Measurements from ENCODE around the gene ETFA. TPM values are rescaled to one million over a fixed set of nuclear protein-coding genes. Genes with fewer than 3 reads are reported as not detected.

ETFA gene
- polyA plus RNA-seq, 4 donors, result 152 to 172 (median 165) TPM

GRCh38 chr15:76340803-76341365, 29.6 kb upstream of the ETFA start:
- peak in 1 of 4 donors; percentile 25 for DNase-seq (ENCODE audit: low read depth in 4 of 4, low spot score in 2 of 4)

DNA sequence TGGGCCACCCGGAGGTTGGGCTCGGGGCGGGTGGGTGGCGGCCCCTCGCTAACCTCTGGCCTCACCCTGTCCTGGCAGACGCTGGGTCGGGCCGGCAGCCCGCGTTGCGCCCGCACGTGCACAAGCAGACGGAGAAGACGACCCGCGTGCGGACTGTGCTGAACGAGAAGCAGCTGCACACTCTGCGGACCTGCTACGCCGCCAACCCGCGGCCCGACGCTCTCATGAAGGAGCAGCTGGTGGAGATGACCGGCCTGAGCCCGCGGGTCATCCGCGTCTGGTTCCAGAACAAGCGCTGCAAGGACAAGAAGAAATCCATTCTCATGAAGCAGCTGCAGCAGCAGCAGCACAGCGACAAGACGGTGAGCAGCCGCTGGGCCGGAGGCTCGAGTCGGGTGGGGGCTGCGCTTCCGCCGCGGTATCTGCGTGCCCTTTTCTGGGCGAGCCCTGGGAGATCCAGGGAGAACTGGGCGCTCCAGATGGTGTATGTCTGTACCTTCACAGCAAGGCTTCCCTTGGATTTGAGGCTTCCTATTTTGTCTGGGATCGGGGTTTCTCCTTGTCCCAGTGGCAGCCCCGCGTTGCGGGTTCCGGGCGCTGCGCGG, 29.0 kb upstream of the ETFA start:
- DNase-seq (ENCODE audit: low read depth in 4 of 4, low spot score in 2 of 4), result peak in 1 of 4 donors; percentile 41

DNA sequence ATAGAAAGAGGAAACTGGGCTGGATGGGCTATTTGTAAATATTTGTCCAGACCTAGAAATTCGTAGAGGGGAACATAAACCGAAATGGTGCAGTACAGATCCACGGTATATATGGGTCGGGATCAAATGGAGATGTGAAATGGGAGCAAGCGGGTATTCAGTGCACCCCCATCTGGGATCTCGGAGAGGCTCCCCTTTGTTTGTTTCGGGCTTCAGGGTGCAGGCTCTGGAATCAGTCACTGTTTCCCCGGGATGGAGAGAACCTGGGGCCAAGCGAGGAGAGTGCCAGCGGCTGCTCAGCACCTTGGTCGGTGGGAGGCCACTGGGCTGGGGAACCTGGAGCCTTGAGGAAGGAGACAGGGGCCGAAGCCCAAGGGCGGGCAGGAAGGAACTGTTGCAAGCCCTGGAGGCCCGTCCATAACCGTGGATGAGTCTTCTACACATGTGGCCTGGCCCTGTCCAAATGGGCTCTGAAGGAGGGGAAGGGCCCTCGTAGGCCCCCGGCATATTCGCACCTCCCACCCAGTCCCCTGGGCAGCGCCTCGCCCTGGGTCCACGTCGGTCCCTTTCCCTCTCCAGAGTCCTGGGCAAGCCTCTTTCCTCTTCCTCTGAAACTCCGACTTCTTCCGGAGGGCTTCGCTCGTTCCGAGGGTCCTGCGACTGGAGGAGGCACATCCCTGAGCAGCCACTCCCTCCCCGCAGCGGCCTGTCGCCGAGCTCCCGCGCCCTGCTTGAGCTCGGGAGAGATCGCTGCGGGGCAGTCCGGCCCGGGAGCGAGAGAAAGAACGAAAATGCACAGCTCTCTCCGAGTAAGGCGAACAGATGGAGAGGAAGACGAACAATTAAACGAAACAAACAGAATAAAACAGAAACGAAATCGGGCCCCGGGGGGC, 28.3 kb upstream of the ETFA start:
- peak in 1 of 4 donors; percentile 50 for DNase-seq (ENCODE audit: low read depth in 4 of 4, low spot score in 2 of 4)

DNA sequence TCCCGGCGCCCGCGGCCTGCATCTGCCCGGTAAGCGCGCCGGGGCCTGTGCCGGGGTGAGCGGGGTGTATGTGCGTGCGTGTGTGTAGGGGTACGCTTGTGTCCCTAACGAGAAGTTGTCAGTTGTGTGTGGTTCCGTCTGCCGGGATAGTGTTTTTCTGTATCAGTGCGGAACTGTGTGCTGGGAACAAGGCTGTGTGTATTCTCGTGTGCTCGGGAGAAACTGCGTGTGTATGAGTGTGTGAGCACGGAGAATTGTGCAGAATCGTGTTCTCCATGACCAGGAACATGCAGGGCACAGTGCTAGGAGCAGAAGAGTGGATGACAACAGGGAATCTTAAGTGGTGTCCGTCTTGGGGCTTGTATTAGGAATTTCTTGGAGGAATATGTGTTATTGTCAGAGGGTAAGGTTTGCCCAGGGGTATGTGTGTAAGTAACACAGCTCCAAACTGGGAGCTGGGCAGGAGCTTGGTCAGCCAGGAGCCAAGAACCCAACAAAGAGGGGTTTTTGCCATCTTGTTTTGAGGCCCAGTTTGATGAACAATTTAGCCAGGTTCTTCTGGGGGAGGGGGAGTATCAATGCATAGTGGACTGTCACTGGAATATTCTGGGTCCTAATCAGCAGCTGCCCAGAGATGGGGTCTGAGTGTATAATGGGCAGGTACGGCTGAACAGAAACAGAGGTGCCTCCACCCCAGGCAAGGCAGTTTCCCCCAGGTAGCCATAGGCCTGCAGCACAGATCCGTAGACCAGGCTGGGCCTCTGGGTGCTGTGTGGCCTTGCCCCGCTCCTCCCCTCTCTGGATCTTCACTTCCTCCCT, 27.4 kb upstream of the ETFA start:
- peak in 1 of 4 donors; percentile 17 for DNase-seq (ENCODE audit: low read depth in 4 of 4, low spot score in 2 of 4)

- DNase-seq (ENCODE audit: low read depth in 4 of 4, low spot score in 2 of 4), result peak in 1 of 4 donors; percentile 17
These were observed 26.6 kb upstream of the ETFA start for GRCh38 chr15:76337696-76338485.

DNA sequence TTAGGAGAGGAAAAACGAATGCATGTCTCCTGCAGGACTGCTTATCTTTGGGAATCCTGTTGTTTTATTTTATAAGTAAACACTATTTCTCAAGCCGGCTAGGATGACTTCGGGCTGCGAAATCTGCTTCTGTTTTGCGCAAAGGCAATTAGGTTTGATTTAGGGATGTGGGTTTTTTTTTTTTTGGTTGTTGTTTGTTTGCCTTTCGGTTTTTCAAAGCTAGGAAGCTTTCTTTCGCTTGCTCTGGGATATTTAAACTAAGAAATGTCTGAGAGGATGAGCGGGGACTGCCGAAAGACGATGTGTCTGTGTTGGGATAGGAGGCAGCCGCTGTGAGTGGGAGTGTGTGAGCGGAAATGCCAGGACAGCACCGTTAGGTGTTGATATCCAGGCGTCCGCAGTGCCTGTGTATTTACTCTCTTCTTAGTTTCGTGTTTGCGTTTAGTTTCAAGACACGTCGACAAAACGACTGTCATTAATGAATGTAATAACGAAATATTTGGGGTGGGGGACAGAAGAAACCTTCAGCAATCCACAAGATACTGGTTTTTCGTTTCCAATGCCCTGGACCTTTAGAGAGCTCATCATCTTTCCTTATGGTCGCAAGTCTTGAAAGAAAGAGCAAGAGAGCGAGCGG, 25.9 kb upstream of the ETFA start:
- peak in 1 of 4 donors; percentile 60 for DNase-seq (ENCODE audit: low read depth in 4 of 4, low spot score in 2 of 4)

DNA sequence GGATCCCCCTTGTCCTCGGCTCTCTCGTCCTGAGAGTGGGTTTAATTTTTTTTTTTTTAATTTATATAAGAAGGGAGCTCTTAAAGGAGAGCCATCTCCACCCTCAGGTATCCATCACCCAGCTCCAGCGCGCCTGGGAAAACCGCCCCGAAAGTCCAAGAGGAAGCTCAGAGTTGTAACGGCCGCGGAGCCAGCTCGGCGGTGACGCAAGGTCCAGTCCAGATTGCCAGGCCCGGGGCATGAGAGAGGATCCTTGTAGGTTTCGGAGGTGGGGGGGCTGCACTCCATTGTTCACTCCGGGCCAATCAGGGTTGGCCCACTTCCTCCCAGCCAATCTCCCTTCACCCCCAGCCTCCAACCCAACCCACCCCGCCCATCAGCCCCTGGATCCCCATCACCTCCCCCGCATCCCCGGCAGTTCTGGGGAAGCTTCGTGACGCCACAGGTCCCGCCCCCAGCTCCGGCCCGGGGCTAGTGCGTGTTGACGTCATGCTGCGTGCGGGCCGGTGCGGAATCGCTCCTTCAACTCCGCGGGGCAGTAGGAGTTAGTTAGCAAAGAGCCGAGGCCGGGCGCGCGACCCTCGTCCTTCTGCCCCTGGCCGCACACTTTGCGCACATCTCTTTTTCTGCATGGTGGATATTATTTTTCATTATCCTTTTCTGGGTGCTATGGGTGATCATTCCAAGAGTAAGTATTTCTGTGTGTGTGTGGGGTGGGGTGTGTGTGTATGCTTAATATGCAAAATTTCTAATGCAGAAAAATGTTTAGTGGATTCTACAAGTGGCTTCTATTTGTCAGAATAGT, 25.2 kb upstream of the ETFA start, which contains the start of gene ISL2:
Gene ISL2, plus strand, starts transcription at position 520 of the 805 bp plus-strand sequence. Its CDS starts 111 bp downstream, at position 631.
- DNase-seq (ENCODE audit: low read depth in 4 of 4, low spot score in 2 of 4), result no peak

GRCh38 chr15:76335307-76336253, 24.3 kb upstream of the ETFA start:
- peak in 1 of 4 donors; percentile 37 for DNase-seq (ENCODE audit: low read depth in 4 of 4, low spot score in 2 of 4)

DNA sequence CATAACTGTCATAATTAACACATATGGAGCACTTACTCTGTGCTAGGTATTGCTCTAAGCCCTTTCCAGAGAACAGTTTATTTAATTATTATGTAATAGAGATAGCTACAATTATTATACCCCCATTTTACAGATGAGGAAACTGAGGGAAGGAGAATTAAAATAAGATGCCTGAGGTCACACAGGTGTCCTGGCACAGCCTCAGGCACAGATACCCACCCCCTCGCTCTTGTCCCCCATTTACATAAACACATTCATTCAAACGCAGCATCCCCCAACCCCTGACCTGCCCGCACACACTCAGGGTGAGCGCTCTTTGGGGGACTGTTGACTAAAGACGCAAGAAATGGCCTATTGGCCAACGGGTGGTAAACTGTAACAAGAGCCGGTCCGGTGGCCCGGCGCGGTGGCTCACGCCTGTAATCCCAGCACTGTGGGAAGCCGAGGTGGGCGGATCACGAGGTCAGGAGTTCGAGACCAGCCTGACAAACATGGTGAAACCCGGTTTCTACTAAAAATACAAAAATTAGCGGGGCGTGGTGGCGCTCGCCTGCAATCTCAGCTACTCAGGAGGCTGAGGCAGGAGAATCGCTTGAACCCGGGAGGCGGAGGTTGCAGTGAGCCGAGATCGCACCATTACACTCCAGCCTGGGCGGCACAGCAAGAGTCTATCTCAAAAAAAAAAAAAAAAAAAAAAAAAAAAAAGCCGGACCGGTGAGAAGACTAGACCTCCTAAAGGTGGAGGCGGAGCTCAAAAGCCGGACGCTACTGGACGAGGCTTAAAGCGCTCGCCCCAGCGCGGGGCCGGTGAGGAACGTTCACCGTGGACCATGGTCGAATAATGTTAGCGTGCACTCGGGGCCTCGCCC, 23.4 kb upstream of the ETFA start:
- no peak for DNase-seq (ENCODE audit: low read depth in 4 of 4, low spot score in 2 of 4)

GRCh38 chr15:76333720-76334437, 22.6 kb upstream of the ETFA start:
- no peak for DNase-seq (ENCODE audit: low read depth in 4 of 4, low spot score in 2 of 4)

DNA sequence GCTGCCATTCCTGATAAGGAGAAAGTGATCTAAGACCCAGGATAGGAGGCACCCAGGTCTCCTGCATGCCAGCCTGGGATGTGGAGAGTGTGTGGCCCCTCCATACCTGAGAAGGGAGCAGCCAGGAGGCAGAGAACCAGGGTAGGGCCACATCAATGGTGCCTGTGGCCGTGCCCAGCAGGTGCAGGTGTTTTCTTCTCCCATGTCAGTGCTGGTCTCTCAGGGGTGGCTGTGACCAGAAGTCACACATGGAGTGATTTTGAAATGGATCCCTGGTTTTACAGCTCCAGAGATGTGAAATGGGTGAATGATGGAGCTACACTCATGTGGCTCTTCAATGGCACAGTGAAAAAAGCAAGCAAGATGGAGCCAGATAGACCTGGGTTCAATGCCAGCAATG, 22.0 kb upstream of the ETFA start:
- no peak for DNase-seq (ENCODE audit: low read depth in 4 of 4, low spot score in 2 of 4)

DNA sequence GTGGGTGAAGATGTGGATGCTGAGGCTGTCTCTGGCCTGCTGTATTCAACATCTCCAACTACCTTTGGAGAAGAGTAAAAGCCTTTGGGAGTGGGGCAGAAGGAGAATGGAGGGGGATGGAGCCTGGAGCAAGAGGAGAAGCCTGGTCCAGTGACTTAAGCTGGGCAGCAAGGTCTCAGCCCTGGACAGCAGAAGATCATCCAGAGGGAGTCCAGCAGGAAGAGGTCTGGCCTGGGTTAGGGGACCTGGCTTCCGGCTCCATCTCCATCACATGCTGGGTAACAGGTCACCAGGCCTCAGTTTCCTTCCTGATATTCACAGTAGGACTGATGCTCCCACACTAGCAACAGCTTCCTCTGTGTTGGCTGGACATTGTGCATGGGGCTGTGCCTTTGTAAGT, 21.5 kb upstream of the ETFA start:
- DNase-seq (ENCODE audit: low read depth in 4 of 4, low spot score in 2 of 4), result no peak

GRCh38 chr15:76330080-76330680, 18.9 kb upstream of the ETFA start:
- DNase-seq (ENCODE audit: low read depth in 4 of 4, low spot score in 2 of 4), result no peak

DNA sequence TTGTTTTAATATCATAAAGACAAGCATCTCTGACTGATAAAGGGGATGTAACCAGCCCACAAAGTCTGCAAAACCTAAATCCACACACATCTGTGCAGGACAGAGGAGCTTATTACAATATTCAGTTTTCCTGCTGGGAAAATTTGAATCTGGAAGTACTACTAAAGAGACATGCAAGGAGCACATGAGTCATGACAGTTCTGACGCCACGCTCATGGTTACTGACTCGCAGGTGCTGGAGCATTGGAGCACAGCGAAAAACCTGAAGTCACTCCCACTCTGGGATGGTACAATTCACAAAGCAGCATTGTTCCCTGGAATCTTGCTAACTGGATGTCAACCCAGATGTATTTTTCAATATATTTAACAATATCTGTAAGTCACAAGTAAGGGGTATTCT, 17.7 kb upstream of the ETFA start:
- DNase-seq (ENCODE audit: low read depth in 4 of 4, low spot score in 2 of 4), result no peak

DNA sequence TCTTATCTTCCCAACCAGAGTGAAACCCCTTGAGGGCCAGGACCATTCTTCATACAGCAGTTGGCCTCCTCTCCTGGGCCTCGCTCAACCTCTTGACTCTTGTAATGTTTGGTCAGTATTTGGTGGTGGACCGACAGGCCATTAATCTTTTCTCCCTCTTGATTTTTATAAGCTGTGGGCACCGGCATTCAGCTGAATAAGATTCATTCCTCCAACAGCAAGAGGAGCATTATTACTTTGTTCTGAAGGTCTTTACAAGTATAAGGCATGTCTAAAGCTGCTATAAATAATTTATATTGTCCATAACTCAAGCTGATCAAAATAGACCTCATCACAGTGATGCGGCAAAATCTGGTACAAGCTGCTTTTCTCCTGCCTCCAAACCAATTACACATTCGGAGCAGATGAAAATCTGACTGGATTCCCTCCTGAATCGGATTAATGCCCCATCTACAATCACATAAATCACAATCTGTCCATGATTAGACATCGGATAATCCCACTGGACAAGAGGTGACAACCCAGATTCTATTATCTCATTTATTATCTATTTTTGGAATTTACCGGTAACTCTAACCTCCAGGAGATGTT, 16.9 kb upstream of the ETFA start:
- no peak for DNase-seq (ENCODE audit: low read depth in 4 of 4, low spot score in 2 of 4)

Measured in left renal cortex interstitium (tissue), 4 donors.